HG03521 (cell line): ENCODE results near the gene TNRC18.
"Not testable (repeated sequence)": the region's sequence is repeated elsewhere in the genome, so short reads cannot be mapped to it uniquely, and the experiment has no call there.

Source experiments
- ATAC-seq: cut with Tn5 transposase; IDR thresholded peaks from one replicate; pipeline ENCODE4 v1.9.1; 2021; ENCODE audit warnings: mild to moderate bottlenecking, moderate library complexity; ENCODE audit not compliant: unreplicated experiment

Gene TNRC18

DNA sequence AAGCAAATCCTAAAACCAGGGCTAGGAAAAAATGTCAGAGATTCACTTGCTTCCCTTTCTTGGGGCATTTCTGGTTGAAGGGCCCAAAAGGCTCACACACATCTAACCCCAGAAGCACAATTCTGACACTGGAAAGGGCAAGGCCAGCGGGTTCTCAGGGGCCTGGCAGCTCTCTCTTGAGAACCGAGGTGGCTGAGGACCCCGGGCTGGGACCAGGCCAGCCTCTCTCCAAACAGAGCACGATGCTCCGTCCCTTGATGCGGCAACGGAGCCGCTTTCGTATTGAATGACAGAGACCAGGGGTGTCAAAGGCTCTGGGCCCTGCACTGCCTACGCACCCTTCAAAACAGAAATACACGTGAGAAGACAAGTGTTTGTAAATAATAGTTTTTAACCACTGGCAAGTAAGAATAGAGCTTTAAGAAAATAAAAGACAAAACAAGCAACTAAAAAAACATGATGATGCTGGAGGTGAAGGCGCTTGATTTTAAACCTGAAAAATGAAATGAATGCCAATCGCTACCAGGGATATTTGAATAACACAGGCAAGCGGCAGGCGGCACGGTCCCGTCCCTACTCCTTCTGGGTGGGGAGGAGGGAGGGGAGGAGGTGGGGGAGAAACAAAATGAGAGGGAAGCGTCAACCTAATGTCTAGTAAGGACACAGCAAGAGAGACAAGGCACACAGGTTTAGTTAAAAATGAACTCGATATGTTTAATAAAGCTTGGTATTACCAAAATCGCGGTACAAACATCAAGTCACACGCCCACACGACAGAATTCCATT lies 72.8 kb downstream of the TNRC18 start:
- ATAC-seq: no peak

DNA sequence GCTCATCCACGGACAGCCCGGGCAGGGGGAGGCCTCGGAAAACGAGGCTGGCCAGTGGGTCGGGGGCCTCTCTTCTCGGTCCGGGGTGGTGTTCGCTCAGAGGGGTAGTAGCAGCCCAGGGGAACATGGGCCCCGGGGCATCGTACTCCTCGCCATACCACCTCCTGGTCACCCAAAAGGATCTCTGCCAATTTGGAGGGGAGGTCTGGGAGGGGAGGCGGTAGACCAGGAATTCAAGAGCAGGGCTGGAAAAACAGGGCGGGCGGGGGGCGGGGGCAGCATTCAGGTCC lies 73.5 kb downstream of the TNRC18 start:
- no peak for ATAC-seq

DNA sequence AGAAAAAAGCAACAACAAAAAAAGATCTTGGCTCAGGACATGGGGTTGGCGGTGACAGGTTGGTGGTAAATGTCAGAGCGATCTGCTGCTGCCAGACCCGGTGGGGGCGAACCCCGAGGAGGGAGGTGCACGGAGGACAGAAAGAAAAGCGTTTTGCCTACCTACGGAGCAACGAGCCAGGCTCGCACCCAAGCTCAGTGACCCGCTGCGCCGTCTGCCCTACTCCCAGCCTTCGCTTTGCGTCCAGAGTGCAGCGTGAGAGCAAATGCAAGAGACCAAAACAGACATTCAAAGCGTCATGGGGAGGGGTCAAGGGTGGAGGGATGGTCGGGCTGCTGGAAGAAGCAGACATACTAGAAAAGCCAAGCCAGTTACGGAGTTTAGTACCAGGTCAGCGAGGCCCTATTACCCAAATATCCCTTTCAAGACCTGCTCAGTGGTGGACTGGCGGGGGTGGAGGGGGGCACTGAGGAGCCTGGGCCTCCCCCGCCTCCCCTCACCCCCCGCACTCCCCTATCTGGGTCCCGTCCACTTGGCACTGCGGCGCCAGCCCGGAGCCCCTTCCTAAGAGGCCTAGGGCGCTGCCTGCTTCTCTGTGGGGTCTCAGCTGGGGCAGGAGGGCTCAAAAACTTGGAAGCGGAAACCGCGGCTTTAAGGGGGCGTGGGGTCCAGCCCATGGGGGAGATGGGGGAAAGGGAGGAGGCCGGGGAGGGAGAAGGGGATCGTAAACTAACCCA lies 74.0 kb downstream of the TNRC18 start:
- ATAC-seq: no peak

DNA sequence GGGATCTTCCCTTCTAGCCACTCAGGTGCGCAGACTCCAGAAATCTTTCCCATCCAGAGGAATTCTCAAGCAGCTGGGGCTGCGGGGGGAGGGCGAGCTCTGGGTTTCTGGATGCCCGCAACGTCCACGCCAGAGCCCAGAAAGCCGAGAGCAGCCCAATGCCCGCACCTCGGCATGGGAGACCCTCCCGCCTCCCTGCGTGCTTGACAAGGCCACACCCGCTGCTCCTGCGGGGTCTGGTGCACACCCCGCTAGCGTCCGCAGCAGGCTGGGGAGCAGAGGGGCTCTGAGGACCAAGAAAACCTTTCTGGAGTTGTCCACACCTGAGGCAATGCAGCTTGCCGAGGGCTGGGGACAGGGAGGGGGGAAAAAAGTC lies 74.6 kb downstream of the TNRC18 start:
- ATAC-seq: no peak

DNA sequence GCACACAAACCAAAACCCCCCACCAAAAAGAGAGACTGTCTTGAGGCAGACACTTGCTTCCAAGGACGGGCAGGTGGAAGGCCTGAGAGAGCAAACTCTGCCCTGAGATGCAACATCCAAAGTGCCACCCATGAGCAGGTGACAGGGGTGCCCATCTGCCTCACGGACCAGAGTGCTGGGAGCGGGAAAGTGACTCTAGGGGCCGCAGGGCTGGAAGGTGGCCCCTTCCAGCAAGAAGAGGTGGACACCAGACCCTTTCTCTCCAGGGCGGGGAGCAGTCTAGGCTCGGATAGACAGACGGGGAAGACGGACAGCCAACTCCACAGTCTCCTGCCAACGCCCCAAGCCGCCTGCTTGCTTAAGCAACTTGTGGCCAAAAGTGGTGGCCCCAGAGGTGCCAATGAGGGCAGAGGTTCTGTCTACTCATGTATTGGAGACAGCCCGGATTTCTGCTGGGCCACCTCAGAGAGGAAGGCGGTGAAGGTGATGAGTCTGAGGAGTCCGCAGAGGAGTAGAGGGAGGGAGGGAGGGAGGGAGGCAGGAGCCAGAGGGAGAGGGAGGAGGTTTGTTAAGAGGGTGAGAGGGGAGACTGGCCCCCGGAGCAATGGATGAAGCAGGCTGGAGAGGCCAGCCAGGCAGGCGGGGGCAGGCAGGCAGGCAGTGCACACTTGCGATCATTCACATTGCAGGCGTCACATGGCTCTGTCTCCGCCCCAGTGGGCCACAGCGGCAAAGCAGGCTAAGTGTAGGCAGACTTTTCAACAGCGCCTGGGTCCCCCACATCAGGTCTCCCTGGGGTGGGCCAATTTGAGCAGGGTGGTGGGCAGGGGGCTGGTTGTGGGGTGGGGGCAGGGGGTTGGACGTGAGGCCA lies 75.3 kb downstream of the TNRC18 start:
- ATAC-seq: no peak

DNA sequence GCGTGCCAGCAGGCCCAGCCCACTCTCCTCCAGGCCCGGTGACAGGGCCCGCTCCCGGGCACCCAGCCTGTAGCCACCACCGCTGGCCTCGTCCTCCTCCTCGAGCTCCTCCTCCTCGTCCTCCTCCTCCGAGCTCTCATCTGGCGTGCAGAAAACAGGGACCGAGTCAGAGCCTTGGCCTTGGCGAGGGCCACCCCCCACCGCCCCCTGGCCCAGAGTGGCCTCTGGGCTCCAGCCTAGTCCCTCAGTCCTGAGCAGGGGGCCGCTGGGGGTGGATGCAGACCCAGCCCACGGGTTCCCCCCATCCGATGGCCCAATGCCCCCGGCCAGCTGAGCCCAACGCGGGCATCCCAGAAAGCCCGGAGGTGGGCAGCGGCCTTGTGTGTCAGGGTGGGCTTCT lies 78.0 kb downstream of the TNRC18 start:
- no peak for ATAC-seq

DNA sequence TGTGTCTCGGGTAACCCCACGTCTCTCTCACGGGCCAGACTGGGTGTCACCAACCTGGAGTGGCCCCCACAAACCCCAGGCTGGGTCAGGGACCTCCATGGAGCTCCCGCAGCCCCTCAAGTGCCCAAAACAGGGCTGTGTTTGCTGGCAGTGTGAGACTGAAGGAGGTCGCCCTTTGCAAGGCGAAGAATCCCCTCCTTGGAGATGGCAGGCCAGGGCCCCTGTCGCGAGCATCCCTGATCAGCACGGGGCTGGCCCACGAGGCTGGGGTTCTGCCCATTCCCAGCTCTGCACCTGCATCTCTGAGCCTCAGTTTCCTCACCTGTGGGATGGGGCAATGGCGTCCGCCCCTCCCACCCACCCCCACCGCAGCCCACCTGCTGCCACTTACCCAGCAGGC lies 78.5 kb downstream of the TNRC18 start:
- no peak for ATAC-seq

DNA sequence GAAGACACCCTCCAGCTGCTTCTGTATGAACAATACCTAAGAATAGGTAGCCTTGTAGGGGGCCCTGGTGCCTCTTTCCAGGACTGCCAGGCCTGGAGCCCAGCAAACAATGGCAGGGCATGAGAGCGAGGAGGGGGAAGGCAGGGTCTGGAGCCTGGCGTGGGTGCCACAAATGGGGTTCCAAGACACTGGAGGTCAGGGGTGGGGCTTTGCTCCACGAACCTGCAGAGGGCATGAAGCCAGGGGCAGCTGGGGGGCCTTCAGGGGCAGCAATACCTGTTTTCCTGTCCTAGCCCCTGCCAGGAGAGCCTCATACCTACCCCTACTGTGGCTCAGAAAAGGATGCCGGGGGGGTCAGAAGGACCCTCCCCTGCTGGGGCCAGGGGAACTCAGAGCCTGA lies 79.3 kb downstream of the TNRC18 start:
- ATAC-seq: no peak

DNA sequence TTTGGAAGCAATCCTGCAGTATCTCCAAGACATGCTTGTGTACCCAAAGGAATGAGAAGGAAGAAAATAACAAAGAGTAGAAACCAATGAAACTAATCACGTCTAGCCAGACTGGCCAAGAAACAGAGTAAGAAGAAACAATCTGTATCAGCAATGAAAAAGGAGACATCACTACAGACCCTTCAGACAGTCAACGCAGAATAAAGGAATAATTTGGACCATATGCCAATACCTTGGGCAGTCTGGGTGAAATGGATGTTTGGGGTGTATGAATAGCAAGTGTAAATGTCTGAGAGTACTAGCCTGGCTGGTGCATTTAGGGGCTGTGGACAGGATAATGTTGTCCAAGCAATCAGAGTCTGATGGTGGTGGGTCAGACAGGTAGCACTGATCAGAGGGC lies 79.8 kb downstream of the TNRC18 start:
- no peak for ATAC-seq

DNA sequence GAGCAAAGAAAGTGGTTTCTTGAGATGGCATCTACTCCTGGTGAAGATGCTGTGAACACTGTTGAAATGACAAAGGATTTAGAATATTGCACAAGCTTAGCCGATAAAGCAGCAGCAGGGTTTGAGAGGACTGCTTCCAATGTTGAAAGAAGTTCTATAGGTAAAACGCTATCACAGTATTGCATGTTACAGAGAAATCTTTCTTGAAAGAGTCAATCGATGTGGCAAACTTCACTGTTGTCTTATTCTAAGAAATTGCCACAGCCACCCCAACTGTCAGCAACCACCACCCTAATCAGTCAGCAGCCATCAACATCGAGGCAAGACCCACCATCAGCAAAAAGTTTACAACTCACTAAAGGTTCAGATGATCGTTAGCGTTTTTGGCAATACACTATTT lies 81.0 kb downstream of the TNRC18 start:
- no peak for ATAC-seq

DNA sequence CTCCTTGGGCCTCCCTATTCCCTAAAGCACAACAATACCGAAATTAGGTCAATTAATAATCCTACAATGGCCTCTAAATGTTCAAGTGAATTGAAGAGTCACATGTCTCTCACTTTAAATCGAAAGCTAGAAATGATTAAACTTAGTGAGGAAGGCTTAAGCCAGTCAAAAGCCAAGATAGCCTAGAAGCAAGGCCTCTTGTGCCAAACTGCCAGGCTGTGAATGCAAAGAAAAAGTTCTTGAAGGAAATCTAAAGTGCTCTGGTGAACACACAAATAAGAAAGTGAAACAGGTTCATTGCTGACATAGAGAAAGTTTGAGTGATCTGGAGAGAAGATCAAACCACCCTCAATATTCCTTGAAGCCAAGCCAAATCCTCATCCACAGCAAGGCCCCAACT lies 83.7 kb downstream of the TNRC18 start:
- ATAC-seq: no peak

DNA sequence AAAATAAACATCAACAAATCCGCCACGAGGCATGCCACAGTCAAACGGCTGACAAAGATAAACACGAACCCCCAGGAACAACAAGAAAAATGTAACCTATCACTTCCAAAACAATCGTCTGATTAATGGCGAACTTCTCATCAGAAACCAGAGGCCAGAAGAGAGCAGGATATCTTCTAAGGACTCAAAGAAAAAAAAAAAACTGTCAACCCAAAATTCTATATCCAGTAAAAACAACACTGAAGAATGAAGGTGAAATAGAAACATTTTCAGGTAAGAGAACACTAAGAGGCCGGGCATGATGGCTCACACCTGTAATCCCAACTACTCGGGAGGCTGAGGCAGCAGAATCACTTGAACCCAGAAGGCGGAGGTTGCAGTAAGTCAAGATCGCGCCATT lies 86.6 kb downstream of the TNRC18 start:
- no peak for ATAC-seq

DNA sequence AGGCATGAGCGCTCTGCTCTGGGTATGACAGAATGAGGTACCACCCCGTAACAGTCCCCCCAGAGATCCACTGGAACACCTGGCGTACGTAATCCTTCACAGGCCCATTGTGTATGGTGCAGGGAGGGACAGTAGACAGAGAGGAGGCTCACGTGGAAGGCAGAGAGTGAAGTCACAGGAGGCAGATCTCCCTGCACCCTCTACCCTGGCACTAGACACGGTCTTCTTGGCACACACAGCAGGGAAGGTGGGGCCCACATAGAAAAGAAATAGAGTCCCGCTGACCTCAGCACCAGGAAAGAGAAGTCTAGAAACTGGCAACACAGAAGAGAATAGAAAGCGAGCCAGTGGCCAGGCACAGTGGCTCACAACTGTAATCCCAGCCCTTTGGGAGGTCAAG lies 89.0 kb downstream of the TNRC18 start:
- no peak for ATAC-seq

DNA sequence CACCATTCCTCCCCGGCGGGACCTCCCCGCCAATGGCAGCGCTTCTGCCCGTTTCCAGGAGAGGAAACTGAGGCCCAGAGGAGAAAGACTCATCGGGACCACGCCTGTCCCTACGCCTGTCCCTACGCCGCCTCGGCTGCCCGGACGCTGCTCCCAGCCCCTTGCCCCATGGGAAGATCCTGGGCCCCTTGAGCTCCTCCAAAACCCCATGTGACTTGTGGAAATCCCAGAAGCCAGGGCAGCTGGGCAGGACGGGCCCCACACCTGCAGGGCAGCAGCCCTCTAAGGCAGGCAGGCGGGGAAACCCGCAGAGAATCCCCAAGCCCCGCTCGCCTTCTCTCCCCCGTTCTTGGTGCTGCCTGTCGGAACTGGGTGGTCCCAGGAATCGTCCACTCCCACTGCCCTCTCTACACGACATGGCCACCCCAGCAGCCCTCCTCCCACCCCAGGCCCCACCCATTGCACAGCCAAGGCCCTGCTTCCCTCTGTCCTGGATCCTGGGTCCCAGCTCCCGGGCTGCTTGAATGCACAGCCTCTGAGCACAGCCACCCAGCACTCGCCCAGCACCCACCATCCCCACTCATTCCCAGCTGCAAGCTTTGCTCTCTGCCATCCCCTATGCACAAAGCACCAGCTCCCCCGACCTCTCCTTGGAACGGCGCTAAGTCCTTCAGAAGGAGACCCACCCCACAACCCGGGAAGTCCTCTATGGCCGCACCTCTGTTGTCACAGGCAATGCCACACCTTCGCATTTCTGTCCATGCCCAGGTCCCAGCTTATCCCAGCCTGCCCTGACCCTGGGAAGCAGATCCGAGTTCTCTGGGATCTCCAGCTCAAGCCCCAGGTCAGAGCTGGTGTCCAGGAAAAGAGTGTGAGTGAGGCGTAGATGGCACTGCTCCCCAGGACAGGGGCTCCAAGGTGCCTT lies 90.3 kb downstream of the TNRC18 start:
- ATAC-seq: no peak

DNA sequence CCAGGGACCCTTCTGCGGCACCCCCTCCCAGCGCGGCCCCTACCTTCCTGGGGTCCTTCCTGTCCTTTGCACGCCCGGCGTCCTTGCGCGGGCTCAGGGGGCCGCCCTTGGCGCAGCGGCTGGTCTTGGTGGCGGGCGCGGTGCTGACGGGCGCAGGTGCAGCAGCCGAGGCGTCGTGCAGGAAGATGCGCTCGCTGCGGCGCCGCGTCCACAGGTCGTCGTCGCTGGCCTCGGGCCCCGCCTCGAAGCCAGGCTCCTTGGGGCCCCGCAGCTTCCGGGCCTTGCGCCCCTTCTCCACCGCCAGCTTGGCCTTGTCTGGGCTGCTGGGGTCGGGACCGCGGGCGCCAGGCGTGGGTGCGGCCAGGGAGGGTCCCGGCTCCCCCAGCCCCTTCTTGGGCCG lies 91.1 kb downstream of the TNRC18 start:
- no peak for ATAC-seq

DNA sequence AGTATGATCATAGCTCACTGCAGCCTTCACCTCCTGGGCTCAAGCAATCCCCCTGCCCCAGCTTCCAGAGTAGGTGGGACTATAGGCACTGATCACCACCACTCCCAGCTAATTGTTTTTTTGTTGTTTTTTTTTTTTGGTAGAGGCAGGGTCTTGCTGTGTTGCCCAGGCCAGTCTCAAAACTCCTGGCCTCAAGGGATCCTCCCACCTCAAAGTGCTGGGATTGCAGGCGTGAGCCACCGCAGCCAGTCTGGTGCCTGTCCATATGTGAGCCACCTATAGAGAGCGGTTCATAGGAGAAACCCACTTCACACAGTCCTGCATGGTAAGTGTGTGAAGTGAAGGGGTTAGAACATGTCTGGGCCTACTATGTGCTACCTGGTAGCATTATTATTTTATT lies 93.3 kb downstream of the TNRC18 start:
- no peak for ATAC-seq

DNA sequence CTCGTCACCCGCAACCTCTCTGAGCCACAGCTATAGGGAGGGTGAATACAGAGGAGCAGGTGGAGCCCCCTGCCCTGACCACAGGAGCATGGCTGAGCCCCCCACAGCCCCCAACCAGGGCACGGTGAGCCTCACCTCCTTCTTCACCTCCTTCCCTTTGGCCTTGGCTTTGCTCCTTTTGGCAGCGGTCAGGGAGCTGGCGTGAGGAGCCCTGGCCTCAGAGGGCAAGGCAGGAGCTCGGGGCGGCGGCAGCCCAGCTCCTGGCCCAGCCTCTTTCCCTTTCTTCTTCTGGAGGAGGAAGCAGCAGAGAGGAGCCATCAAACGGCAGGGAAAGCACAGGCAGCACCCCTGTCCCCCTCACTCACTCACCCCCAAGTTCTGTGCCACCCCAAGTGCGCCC lies 98.7 kb downstream of the TNRC18 start:
- ATAC-seq: no peak

DNA sequence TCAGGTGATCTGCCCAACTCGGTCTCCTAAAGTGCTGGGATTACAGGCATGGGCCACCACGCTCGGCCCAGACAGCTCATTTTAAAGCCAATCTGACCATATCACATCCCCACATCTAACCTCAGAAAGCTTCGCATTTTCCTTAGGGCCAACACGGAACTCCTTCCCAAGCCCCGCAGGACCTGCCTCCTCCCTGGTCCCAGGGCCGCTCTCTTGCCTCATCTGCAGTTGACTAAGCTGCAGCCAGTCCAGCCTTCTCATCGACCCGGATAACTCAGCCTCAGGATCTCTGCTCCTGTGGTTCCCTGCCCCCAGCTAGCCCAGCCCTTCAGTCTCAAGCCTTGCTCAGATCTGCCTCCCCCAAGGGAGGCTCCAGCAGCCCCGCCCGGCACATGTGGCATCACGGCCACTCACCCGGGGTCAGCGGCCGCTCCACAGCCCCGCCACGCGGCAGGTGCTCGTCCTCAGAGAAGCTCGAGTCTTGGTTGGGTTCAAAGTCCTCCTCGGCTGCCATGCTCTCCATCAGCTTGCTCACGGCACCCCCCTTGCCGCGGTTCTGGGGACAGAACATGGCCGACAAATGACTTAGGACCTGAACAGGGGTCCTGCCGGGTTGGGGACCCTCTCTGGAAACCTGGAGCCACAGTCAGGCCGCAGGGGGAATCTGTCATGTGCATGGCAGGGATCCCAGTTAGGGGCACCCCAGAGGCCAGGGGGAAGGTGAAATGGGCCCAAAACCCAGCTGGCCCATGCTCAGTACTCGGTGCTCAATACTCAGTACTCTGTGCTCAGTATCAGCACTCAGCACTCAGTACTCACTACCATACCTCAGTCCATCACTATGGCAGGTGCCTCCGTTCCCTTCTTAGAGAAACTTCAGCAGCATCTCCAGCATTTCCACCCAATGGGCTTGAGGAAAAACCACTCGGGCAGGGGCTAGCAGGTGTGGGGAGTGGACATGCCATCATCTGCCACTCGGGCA lies 99.5 kb downstream of the TNRC18 start:
- ATAC-seq: not testable (repeated sequence)

DNA sequence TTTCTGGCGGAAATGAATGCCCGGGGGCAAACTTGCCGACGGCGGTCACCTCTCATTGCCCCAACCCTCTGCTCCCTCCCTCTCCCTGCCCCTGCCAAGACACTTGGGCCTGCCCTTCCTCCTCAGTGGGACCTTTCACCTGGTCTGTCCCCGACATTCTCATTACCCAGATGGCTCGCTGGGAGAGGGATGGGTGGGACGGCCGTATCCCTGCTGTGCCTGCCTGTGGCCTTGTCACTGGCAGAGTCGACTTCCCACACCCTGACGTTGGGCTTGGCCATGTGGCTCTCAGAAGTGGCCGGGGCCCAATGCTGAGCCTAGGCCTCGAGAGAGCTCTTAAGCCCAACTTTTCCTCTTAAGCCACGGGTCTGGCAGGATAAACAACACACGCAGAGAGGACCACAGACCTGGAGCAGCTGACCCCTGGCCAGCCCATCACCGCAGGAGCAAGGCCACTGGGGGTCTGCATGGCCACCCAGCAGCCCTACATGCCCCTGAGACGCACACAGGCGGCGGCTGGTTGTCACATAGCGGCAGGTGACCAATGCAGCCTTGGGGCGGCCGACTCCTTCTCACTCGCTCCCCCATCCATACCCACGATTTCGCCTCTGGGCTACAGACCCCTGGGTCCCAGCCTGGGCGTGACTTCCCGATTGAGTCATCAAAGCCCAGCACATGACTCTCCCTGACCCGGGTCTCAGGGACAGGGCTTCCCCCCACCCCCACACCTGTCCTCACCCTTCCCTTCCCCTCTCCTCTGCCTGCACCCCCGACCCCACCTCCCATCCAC lies 100.8 kb downstream of the TNRC18 start:
- ATAC-seq: no peak
